Measurements from ENCODE around the gene C11orf68.

Gene C11orf68

GRCh38 chr11:65891219-65892136 lies 27.4 kb downstream of the C11orf68 start:
- FAIRE-seq (no peak), DNase-seq (ENCODE audit: low spot score) (peak; percentile 34)

GRCh38 chr11:65890324-65891218 lies 28.3 kb downstream of the C11orf68 start, which contains the start of gene CCDC85B:
CCDC85B (plus strand) TSS chr11:65890673; CDS start chr11:65890784, 111 bp downstream.
- DNase-seq (ENCODE audit: low spot score) (peak; percentile 94), FAIRE-seq (peak; percentile 5)

DNA sequence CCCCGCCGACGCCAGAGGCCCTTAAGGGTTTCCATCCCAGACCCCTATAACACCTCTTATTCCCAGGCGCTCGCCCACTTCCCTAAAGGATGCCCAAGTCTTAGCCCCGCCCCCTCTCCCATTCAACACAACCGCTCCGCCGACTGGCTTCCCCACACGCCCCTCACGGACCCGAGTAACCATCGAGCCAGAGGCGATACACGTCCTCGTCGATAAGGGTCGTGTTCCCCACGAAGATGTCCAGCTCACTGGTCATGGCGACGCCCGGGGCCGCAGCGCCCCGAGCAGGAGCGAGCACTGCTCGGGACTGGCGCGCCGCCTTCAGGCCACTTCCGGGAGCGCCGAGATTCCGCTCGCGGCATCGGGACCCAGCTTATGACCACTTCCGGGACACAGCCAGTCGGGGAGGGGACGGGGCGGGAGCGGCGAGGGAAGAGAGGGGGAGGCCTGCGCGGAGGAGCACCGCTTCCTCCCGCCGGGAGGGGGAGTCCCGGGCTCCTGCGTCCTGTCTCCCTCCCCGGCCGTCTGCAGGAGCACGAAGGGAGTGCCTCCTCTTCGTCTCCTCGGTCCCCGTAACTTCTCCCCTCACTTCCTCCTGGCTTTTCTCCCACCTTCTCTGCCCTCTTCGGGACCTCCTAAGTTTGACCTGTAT lies 30.6 kb downstream of the C11orf68 start, which contains the start of gene FIBP:
FIBP (minus strand) TSS at position 309 of the 652 bp plus-strand sequence; CDS start at position 256, 53 bp downstream.
- peak; percentile 20 for FAIRE-seq
- DNase-seq (ENCODE audit: low spot score) = peak; percentile 98

- FAIRE-seq = no peak
Measured at GRCh38 chr11:65887723-65888162, 31.1 kb downstream of the C11orf68 start.

GRCh38 chr11:65886826-65887722 lies 31.8 kb downstream of the C11orf68 start:
- FAIRE-seq = no peak

More at GRCh38 chr11:65887723-65888162, 31.1 kb downstream of the C11orf68 start:
- peak; percentile 30 for DNase-seq (ENCODE audit: low spot score)

GRCh38 chr11:65885808-65886536 lies 32.9 kb downstream of the C11orf68 start:
- FAIRE-seq = no peak
- DNase-seq (ENCODE audit: low spot score) = no peak

More at GRCh38 chr11:65886826-65887722, 31.8 kb downstream of the C11orf68 start:
- no peak for DNase-seq (ENCODE audit: low spot score)

GRCh38 chr11:65885231-65885630 lies 33.6 kb downstream of the C11orf68 start:
- FAIRE-seq (no peak), DNase-seq (ENCODE audit: low spot score) (no peak)

DNA sequence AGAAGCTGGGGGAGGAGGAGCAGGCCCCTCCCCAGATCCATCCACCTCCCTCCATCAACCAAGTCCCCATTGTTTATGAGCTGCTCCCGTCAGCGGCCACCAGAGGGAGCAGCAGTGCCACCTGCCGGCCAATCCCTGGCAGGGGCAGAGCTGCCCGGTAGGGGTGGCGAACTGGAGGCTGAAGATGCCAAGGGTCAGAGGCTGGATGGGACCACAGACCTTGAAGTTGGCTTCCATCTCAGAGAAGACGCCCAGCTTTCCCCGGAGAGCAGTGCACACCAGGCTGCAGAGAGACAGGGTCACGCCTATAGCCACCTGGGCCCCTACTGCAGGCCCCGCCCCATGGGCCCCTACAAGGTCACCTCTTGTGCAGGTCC lies 34.2 kb downstream of the C11orf68 start:
- peak; percentile 66 for FAIRE-seq
- peak; percentile 87 for DNase-seq (ENCODE audit: low spot score)

DNA sequence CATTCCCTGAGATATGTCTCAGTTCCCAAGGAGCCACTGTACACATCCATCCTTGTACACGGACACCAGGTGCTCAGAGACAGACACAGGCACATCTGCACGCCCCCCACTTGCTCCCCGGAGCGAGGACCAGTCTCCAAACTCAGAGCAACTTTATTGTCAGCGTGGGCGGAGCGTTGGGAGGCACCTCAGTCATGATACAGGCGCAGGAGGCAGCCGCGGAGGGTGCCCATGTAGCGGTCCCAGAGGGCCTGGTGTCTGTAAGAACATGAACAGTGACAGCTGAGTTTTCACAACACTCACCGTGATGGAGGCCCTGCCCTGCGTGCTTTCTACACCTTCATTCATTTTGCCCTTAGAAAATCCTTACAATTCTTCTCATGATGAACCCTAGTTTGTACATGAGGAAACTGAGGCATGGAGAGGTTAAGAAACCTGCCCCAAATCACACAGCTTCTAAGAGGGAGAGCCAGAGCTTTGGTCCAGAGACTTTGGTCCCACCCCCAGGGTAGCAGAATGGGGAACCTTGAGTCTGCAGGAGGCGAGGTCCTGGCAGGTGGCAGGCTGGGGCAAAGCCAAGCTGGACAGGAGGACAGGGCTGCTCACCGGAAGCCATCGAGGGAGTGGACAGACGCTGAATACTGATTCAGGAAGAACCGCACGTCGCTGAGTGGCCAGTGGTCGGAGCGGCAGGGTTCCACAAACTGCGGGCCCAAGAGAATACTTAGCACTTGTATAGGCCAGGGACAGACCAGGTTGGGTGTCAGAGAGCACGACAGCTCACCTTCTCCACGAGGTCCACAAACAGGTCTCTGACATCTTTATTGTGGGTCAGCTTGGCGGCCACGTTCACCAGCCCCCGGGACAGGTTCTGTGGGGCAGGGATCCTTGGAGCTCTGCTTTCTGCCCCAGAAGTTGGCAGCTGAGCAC lies 34.8 kb downstream of the C11orf68 start:
- no peak for FAIRE-seq
- no peak for DNase-seq (ENCODE audit: low spot score)

DNA sequence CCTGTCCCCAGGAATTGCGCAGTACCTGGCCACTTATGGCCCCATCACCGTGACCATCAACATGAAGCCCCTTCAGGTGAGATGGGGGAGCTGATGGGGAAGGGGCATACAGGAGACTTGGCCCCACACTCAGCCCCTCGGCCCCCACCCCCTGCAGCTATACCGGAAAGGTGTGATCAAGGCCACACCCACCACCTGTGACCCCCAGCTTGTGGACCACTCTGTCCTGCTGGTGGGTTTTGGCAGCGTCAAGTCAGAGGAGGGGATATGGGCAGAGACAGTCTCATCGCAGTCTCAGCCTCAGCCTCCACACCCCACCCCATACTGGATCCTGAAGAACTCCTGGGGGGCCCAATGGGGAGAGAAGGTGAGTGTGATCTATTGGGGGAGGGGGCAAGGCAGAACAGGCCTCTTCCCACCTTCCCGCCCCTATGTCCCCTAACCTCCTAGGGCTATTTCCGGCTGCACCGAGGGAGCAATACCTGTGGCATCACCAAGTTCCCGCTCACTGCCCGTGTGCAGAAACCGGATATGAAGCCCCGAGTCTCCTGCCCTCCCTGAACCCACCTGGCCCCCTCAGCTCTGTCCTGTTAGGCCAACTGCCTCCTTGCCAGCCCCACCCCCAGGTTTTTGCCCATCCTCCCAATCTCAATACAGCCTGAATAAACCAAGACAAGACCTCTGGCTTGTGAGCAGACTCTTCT lies 35.7 kb downstream of the C11orf68 start:
- FAIRE-seq = no peak

GRCh38 chr11:65882120-65883057 lies 36.5 kb downstream of the C11orf68 start:
- peak; percentile 27 for FAIRE-seq

More for the DNA sequence above, 35.7 kb downstream of the C11orf68 start:
- DNase-seq (ENCODE audit: low spot score) = no peak

GRCh38 chr11:65880844-65881421 lies 37.9 kb downstream of the C11orf68 start:
- DNase-seq (ENCODE audit: low spot score) = no peak
- no peak for FAIRE-seq

More at GRCh38 chr11:65882120-65883057, 36.5 kb downstream of the C11orf68 start:
- DNase-seq (ENCODE audit: low spot score) = no peak

- no peak for FAIRE-seq
- no peak for DNase-seq (ENCODE audit: low spot score)
Measured at GRCh38 chr11:65880027-65880426, 38.8 kb downstream of the C11orf68 start.

DNA sequence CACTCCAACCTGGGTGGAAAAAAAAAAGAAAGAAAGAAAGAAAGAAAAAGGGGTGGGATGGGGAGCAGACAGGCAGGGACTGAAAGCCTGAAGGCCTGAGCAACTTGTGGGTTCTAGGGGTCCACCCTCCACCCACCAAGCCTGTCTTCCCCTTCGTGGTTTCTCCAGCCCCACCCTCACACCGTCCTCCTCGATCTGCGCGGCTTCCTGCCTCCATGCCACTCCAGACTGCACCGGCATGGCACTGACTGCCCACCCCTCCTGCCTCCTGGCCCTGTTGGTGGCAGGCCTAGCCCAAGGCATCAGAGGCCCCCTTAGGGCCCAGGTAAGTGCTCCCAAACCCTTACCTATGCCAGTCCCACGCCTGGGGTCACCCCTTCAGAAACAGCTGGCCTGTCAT lies 39.2 kb downstream of the C11orf68 start, which contains the start of gene CTSW:
CTSW (plus strand) TSS at position 221 of the 400 bp plus-strand sequence; CDS start at position 239, 18 bp downstream.
- no peak for DNase-seq (ENCODE audit: low spot score)
- no peak for FAIRE-seq

- FAIRE-seq (peak; percentile 98), DNase-seq (ENCODE audit: low spot score) (peak; percentile 95)
Measured at GRCh38 chr11:65873318-65874156, 45.3 kb downstream of the C11orf68 start.

Measured in urothelium cell line (cell line).